HEK293T (cell line): Measurements from ENCODE around the gene ATXN2L.

Experiments used
- CTCF ChIA-PET: fragments of 350-600 bp; formaldehyde crosslinking; extraction: SDS; loops from one replicate; lab custom pipeline; 2021; ENCODE audit warnings: antibody characterized with exemption, inconsistent platforms; lab: Yijun Ruan, JAX
- POLR2A ChIA-PET: fragments of 350-600 bp; formaldehyde crosslinking; extraction: SDS; loops from one replicate; lab custom pipeline; 2020; ENCODE audit warnings: antibody characterized with exemption, inconsistent platforms; lab: Yijun Ruan, JAX
- DNase-seq: peaks from one replicate; pipeline ENCODE4 v3.0.0; 2012; ENCODE audit warnings: mixed read lengths; ENCODE audit errors: extremely low spot score
- ARNT ChIP-seq: fragments of 450-650 bp; IDR thresholded peaks from 2 replicates; pipeline ENCODE4 v1.6.1; 2017; ENCODE audit warnings: mild to moderate bottlenecking
- BHLHE40 ChIP-seq: fragments of 450-650 bp; IDR thresholded peaks from 2 replicates; pipeline ENCODE4 v1.6.1; 2016; ENCODE audit warnings: mild to moderate bottlenecking, moderate library complexity, borderline replicate concordance
- CTBP1 ChIP-seq: fragments of 450-650 bp; IDR thresholded peaks from 2 replicates; pipeline ENCODE4 v1.6.1; 2016; ENCODE audit warnings: borderline replicate concordance
- ELF4 ChIP-seq: fragments of 450-650 bp; IDR thresholded peaks from 2 replicates; pipeline ENCODE4 v1.6.1; 2017; ENCODE audit warnings: antibody characterized with exemption
- FOXA1 ChIP-seq: fragments of 450-650 bp; IDR thresholded peaks from 2 replicates; pipeline ENCODE4 v1.6.1; 2016; ENCODE audit warnings: mild to moderate bottlenecking
- FOXK2 ChIP-seq: fragments of 450-650 bp; IDR thresholded peaks from 2 replicates; pipeline ENCODE4 v1.6.1; 2016; ENCODE audit warnings: mild to moderate bottlenecking
- FOXM1 ChIP-seq: fragments of 450-650 bp; IDR thresholded peaks from 2 replicates; pipeline ENCODE4 v1.6.1; 2017; ENCODE audit warnings: mild to moderate bottlenecking, borderline replicate concordance
- HDGF ChIP-seq: fragments of 450-650 bp; IDR thresholded peaks from 2 replicates; pipeline ENCODE4 v1.6.1; 2017; ENCODE audit warnings: antibody characterized with exemption, borderline replicate concordance
- L3MBTL2 ChIP-seq: fragments of 450-650 bp; conservative IDR thresholded peaks from 2 replicates; pipeline ENCODE4 v1.6.1; 2016; ENCODE audit warnings: mild to moderate bottlenecking
- LEF1 ChIP-seq: fragments of 450-650 bp; IDR thresholded peaks from 2 replicates; pipeline ENCODE4 v1.6.1; 2017; ENCODE audit warnings: mild to moderate bottlenecking, borderline replicate concordance
- NFRKB ChIP-seq: fragments of 450-650 bp; IDR thresholded peaks from 2 replicates; pipeline ENCODE4 v1.6.1; 2016; ENCODE audit warnings: mild to moderate bottlenecking, moderate library complexity
- PKNOX1 ChIP-seq: fragments of 450-650 bp; IDR thresholded peaks from 2 replicates; pipeline ENCODE4 v1.6.1; 2016
- SP1 ChIP-seq: fragments of 450-650 bp; IDR thresholded peaks from 2 replicates; pipeline ENCODE4 v1.6.1; 2017
- SUZ12 ChIP-seq: fragments of 450-650 bp; IDR thresholded peaks from 2 replicates; pipeline ENCODE4 v1.6.1; 2016; ENCODE audit warnings: mild to moderate bottlenecking
- TARDBP ChIP-seq: fragments of 450-650 bp; IDR thresholded peaks from 2 replicates; pipeline ENCODE4 v1.6.1; 2016
- ZNF384 ChIP-seq: fragments of 450-650 bp; IDR thresholded peaks from 2 replicates; pipeline ENCODE4 v1.6.1; 2016

The ATXN2L gene

GRCh38 chr16:28858421-28858820, 35.6 kb downstream of the ATXN2L start:
- DNase-seq, result no peak
- ChIA-PET CTCF (no interaction called here), POLR2A (interaction anchor here (1.0 to 2.7 kb wide), 3 partner anchors 12 to 86 kb away, joined by 3 to 15 read pairs (median 12); partner anchors contain the start of genes ATXN2L and TUFM)
- no peak for TF ChIP-seq L3MBTL2
- TF ChIP-seq ARNT, result no peak
- TF ChIP-seq ZNF384, result no peak
- no peak for TF ChIP-seq TARDBP
- TF ChIP-seq PKNOX1, result no peak
- no peak for TF ChIP-seq SUZ12
- TF ChIP-seq FOXK2, result no peak
- TF ChIP-seq BHLHE40, result no peak
- TF ChIP-seq SP1, result no peak
- TF ChIP-seq CTBP1, result no peak
- TF ChIP-seq LEF1, result no peak
- no peak for TF ChIP-seq FOXM1
- TF ChIP-seq FOXA1, result no peak
- TF ChIP-seq HDGF, result no peak

DNA sequence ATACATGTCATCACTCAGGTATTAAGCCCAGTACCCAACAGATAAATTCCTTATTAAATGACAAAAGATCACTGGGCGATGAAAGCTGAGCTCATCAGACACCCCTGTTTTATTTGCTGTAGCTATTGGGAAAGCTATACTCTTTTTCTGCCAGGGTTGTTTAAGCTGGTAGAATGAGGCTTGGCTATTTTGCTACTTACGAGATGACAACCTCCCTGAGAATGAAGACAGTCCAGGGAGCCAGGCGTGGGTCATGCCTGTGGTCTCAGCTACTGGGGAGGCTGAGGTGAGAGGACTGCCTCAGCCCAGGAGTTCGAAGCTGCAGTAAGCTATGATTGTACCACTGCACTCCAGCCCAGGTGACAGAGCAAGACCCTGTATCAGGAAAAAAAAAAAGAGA, 36.5 kb downstream of the ATXN2L start:
- no peak for DNase-seq
- CTCF ChIA-PET, result interaction anchor here (0.7 kb wide), 1 partner anchor 86 kb away, joined by 3 read pairs; no protein-coding TSS in a partner anchor
- TF ChIP-seq PKNOX1 (no peak), TARDBP (no peak), FOXK2 (no peak), FOXM1 (no peak), L3MBTL2 (no peak), CTBP1 (no peak), NFRKB (no peak), ELF4 (no peak), HDGF (no peak), SUZ12 (no peak), ARNT (no peak), ZNF384 (no peak), BHLHE40 (no peak), SP1 (no peak), LEF1 (no peak), FOXA1 (no peak)
- POLR2A ChIA-PET, result interaction anchor here (0.7 to 2.7 kb wide), 3 partner anchors 13 to 91 kb away, joined by 3 to 15 read pairs (median 12); partner anchors contain the start of genes ATXN2L, NFATC2IP and TUFM

DNA sequence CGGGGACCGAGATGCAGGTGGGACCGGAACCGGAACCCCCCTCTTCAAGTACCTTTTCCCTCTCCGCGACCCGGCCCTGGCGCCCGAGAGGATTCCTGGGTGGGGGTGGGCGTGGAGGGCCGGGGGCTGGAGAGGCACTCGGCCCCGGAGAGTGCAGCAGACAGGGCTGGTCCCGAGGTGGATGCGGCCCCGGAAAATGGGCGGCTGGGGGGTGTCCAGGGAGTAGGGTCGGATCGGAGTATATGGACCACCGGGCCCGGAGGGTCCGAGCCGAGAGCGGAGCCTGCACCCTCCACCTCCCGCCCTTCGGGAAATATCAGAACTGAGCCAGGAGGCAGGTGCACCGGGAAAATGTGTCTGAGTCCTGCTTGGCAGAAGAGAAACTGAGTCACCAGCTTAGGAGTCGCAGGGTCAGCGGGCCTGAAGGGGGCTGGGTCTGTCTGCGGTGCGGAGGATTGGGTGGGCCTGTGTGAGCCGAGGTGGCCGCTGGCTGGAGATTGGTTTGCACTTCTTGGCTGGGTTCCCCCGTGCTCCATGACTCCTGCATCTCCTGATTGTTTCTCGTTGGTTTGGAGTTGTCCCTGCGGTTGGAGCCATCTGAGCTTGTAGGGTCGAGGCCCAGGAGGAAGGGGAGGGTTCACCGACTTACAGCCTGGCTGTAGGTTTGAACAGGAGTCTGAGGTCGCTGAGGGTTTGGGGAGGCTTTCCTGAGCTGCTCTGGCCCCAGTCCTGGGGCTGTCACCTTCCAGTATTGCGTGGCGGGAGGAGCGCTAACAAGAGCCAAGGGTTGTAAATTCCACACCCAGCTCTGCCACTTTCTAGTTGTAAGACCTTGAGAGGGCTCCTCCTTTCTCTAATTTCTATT, 41.4 kb downstream of the ATXN2L start:
- no peak for DNase-seq
- CTCF ChIA-PET, result interaction anchor here (1.8 kb wide), 1 partner anchor 81 kb away, joined by 6 read pairs; no protein-coding TSS in a partner anchor
- POLR2A ChIA-PET, result interaction anchor here (0.6 to 4.5 kb wide), 16 partner anchors 10 to 86 kb away, joined by 3 to 96 read pairs (median 5); partner anchors contain the start of genes ATXN2L, NFATC2IP and TUFM
- TF ChIP-seq HDGF (no peak), L3MBTL2 (peak; percentile 79), LEF1 (no peak), FOXK2 (no peak), FOXA1 (no peak)

GRCh38 chr16:28865001-28865688, 42.3 kb downstream of the ATXN2L start:
- DNase-seq, result no peak
- CTCF ChIA-PET, result no interaction called here
- TF ChIP-seq ARNT, result no peak
- no peak for TF ChIP-seq L3MBTL2
- no peak for TF ChIP-seq HDGF
- no peak for TF ChIP-seq NFRKB
- TF ChIP-seq SUZ12, result no peak
- no peak for TF ChIP-seq LEF1
- TF ChIP-seq ELF4, result no peak
- TF ChIP-seq BHLHE40, result no peak
- no peak for TF ChIP-seq FOXK2
- TF ChIP-seq CTBP1, result no peak
- no peak for TF ChIP-seq ZNF384
- TF ChIP-seq FOXA1, result no peak
- TF ChIP-seq TARDBP, result no peak
- TF ChIP-seq FOXM1, result no peak
- TF ChIP-seq PKNOX1, result no peak
- POLR2A ChIA-PET, result interaction anchor here (0.6 to 4.5 kb wide), 10 partner anchors 9 to 85 kb away, joined by 3 to 96 read pairs (median 4); partner anchors contain the start of genes NFATC2IP and TUFM

DNA sequence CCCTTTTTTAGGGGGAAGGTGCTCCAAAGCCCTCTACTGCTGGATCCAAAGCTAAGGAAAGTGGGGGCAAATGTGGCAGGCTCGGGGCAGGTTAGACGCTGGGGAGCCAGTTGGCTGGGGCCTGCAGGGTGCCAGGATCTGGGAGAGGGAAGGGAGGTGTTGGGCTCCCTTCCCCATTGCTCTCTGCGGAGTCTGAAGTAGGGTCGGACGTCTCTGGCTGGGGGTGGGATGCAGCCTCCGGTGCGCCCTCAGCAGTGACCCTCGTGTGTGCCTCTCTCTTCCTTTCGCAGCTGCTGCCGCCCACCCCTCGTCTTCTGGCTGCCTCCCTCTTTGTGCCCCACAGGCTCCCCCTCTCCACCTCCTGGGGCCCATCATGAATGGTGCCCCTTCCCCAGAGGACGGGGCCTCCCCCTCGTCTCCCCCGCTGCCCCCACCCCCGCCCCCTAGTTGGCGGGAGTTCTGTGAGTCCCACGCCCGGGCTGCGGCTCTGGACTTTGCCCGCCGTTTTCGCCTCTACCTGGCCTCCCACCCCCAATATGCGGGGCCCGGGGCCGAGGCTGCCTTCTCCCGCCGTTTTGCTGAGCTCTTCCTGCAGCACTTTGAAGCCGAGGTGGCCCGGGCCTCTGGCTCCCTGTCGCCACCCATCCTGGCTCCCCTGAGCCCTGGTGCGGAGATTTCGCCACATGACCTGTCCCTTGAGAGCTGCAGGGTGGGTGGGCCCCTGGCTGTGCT, 43.1 kb downstream of the ATXN2L start:
- ChIA-PET CTCF (no interaction called here), POLR2A (interaction anchor here (1.1 to 4.5 kb wide), 3 partner anchors 9 to 71 kb away, joined by 3 to 96 read pairs (median 3); partner anchors contain the start of gene TUFM)
- no peak for DNase-seq
- TF ChIP-seq CTBP1, result no peak
